Measurements from ENCODE around the gene THRSP.

THRSP gene

DNA sequence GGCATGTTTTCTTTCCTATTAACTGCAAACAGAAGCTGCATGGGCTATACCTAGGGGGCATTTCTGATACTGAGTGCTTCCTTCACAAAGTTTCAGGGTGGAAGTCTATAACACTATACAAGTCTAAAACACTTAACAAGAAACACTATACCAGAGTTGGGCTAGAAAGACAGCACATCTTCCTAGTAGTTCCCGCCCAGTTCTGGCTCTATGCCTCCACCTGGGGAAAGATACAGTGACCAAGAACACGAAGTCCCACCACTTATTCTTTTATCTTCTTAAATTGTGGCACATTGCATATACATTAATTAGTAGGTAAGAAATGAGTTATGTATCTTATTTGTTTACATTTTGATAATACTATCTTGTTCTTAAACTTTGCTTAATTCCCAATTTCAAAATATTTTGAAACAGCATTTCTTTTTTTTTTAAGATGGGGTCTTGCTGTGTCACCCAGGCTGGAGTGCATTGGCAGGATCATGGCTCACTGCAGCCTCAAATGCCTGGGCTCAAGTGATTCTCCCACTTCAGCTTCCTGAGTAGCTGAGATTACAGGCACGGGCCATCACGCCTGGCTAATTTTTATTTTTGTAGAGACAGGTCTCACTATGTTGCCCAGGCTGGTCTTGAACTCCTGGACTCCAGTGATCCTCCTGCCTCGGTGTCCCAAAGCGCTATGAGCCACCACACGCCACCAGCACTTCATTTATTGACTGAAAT, 34.2 kb downstream of the THRSP start:
- TF ChIP-seq, protein P1, sequence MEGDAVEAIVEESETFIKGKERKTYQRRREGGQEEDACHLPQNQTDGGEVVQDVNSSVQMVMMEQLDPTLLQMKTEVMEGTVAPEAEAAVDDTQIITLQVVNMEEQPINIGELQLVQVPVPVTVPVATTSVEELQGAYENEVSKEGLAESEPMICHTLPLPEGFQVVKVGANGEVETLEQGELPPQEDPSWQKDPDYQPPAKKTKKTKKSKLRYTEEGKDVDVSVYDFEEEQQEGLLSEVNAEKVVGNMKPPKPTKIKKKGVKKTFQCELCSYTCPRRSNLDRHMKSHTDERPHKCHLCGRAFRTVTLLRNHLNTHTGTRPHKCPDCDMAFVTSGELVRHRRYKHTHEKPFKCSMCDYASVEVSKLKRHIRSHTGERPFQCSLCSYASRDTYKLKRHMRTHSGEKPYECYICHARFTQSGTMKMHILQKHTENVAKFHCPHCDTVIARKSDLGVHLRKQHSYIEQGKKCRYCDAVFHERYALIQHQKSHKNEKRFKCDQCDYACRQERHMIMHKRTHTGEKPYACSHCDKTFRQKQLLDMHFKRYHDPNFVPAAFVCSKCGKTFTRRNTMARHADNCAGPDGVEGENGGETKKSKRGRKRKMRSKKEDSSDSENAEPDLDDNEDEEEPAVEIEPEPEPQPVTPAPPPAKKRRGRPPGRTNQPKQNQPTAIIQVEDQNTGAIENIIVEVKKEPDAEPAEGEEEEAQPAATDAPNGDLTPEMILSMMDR (IDR thresholded peaks at IDR 0.05; ENCODE audit: low read depth, low read length, missing control alignments) = no peak
- no peak overlapping the region for H3K4me3 ChIP-seq (replicated peaks; ENCODE audit: low read depth, low read length)
- no peak for DNase-seq (ENCODE audit: extremely low read depth, low read depth)

DNA sequence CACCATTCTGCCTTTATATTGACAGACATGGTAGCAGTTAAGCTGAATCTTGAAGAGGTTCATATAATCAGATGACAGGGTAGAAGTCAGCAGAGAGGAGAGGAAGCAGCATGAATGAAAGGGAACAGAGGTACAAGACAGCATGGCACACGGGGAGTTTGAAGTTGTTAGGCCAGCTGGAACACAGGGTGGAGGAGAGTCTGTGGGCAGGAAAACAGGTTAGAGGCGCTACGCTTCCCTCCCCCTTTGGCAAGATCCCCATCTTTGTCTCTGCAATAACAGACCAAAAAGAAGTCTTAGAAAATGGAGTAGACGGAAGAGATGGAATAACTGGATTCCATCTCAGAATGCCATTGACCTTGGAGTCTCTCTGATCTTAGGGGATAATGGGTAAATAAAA, 36.0 kb downstream of the THRSP start:
- no peak for DNase-seq (ENCODE audit: extremely low read depth, low read depth)
- TF ChIP-seq, protein P1 (IDR thresholded peaks at IDR 0.05; ENCODE audit: low read depth, low read length, missing control alignments) = no peak

DNA sequence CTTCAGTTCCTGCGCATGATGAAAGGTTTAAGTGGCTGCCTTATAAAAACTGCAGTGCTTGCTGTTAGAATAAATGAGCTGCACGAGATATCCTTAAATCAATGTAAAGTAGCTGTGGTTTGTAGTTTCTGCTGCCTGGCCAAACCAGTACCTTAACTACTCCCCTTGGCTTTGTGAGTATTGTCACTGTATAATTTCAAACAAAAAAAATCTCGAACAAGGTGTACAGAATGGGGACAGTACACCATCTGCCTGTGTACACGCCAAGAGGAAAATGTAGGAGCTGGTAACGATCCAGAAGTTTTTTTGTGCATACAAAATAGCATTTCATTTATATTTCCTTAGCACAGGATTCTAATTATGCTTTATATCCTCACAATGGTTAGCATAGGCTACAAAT, 36.6 kb downstream of the THRSP start:
- no peak overlapping the region for H3K4me3 ChIP-seq (replicated peaks; ENCODE audit: low read depth, low read length)
- no peak for DNase-seq (ENCODE audit: extremely low read depth, low read depth)
- TF ChIP-seq, protein P1 (IDR thresholded peaks at IDR 0.05; ENCODE audit: low read depth, low read length, missing control alignments) = no peak

More for the DNA sequence above, 36.0 kb downstream of the THRSP start:
- H3K4me3 ChIP-seq (replicated peaks; ENCODE audit: low read depth, low read length) = no peak overlapping the region

DNA sequence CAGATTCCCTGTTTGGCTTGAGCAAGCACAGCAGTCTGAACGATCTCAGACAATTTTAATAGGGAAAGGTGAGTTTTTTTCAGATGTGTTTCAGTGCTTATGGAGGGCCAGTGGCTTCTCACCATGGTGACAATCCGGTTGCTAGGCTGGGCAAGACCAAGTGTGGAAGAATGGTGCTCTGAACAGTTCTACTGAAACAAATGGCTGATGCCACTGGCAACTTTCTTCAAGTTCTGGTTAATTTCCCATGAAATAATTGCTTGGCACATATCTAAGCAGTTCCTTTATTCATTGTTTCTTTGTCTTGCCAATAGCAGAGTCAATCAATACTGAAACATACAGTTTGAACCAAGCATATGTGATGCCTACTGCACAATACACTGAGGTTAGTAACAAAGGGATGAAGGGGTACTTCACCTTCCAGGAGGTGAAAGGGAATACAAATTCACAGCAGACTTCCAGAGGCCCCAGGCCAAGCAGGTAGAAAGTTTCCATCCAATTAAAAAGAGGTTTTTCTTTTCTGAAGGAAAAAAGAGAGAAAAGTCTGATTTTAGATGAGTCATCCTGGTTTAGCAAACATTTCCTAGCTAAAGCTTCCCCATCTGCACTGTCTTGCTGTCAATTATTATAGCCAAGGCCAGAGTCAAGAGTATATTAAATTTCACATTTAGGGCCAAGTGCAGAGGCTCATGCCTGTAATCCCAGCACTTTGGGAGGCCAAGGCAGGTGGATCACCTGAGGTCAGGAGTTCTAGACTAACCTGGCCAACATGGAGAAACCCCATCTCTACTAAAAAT, 37.2 kb downstream of the THRSP start:
- no peak for DNase-seq (ENCODE audit: extremely low read depth, low read depth)
- TF ChIP-seq, protein P1 (IDR thresholded peaks at IDR 0.05; ENCODE audit: low read depth, low read length, missing control alignments) = no peak

DNA sequence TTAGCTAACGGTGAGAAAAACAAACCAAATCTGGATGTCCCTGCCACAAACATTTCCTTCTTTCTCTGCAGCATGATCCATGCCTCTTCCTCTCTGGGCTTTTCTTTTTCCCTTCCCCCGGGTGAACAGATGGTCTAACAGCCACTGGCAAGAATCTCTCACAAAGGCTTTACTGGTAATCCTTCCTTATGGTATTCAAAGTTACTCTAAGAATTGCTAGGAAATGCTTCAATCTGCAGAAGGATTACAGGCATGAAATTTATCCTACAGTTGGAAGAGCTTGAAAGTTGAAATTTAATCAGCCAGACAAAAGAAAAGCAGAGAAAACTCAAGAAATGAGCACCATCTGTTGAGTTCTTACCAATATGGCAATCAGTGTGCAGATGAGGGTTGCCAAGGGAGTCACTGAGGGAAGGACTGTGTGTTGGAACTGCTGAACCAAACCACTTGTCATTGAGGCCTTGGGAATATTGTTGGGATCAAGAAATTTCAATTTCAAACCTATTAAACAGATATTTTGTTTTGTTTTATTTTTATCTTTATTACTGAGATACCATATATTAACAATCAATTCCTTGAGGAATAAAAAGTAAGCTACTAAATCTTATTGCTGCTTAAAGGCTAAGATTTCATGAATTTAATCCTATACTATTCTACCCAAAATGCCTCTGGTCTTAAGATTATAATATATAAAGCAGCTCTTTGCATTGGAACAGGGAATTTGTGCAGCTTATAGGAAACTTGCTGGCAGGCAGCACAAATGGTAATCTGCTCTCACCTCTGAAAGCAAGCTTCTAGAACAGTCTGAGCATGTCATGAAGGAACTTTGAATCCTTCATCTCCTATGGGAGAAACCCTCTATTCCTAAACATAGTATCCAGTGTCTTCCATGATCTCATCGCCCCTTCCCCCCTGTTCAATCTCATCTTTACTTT, 45.7 kb downstream of the THRSP start:
- TF ChIP-seq, protein P1 (IDR thresholded peaks at IDR 0.05; ENCODE audit: low read depth, low read length, missing control alignments) = no peak
- DNase-seq (ENCODE audit: extremely low read depth, low read depth) = no peak

More for the DNA sequence above, 37.2 kb downstream of the THRSP start:
- H3K4me3 ChIP-seq (replicated peaks; ENCODE audit: low read depth, low read length) = no peak overlapping the region

DNA sequence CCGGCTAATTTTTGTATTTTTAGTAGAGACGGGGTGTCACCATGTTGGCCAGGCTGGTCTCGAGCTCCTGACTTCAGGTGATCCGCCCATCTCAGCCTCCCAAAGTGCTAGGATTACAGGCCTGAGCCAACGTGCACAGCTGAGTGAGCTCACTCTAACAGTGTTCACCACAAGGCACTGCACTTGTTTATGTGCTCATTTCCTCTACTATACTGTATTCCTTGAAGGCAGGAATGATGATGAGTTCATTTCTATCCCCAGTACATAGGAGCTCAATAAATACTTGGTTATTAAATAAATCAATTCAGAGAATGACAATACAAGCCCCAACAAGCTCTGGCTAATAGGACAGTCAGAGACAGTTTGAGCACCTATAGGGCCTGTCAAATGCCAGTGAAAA, 46.7 kb downstream of the THRSP start:
- TF ChIP-seq, protein P1 (IDR thresholded peaks at IDR 0.05; ENCODE audit: low read depth, low read length, missing control alignments) = no peak
- no peak overlapping the region for H3K4me3 ChIP-seq (replicated peaks; ENCODE audit: low read depth, low read length)
- no peak for DNase-seq (ENCODE audit: extremely low read depth, low read depth)

More for the DNA sequence above, 45.7 kb downstream of the THRSP start:
- H3K4me3 ChIP-seq (replicated peaks; ENCODE audit: low read depth, low read length) = no peak overlapping the region

All from HFF-Myc (cell line).